ENCODE results near the gene AFF3. TPM values are rescaled to one million over a fixed set of nuclear protein-coding genes. Genes with fewer than 3 reads are reported as not detected.

The AFF3 gene
- total and polyA plus RNA-seq, 2 donors (not counting 3 experiments of a cell fraction or from before 2014, with no cell fraction given): 0.06 to 0.07 TPM

- intact Hi-C loops (cut with micrococcal nuclease): no loop called here
- Histone ChIP-seq H3K4me2 (ENCODE audit: insufficient read depth, low read length) (no peak overlapping the region), H2AFZ (ENCODE audit: low read depth, low read length) (no peak overlapping the region), H3K4me3 (replicated peaks in 1 of 3; ENCODE audit: insufficient read depth in 1 of 3, low read depth in 1 of 3, low read length in 3 of 3) (no peak overlapping the region), H3K36me3 (ENCODE audit: control insufficient read depth in 2 of 2, extremely low read depth in 1 of 2, insufficient read depth in 2 of 2, low read length in 2 of 2) (no peaks in the 10 kb centered on the region), H3K79me2 (ENCODE audit: control insufficient read depth, insufficient read depth, low read length) (no peaks in the 10 kb centered on the region), H3K27ac (ENCODE audit: insufficient read depth, low read depth, low read length) (no peak overlapping the region), H3K4me1 (ENCODE audit: control insufficient read depth, extremely low read depth, insufficient read depth, low read length) (no peaks in the 10 kb centered on the region), H3K27me3 (ENCODE audit: control insufficient read depth in 2 of 2, insufficient read depth in 2 of 2, low read length in 2 of 2) (peaks cover 0 to 3% of the 10 kb centered on the region in 2 experiments), H3K9me3 (replicated peaks; ENCODE audit: control insufficient read depth, insufficient read depth, low read length) (no peaks in the 10 kb centered on the region), H4K20me1 (replicated peaks; ENCODE audit: control insufficient read depth, extremely low read depth, insufficient read depth, low read length) (no peaks in the 10 kb centered on the region), H3K9me1 (replicated peaks; ENCODE audit: control insufficient read depth, extremely low read depth, insufficient read depth, low read length) (no peaks in the 10 kb centered on the region), H3K9ac (replicated peaks; ENCODE audit: extremely low read depth, insufficient read depth, low read length) (no peak overlapping the region)
- FAIRE-seq: no peak
- DNase-seq (ENCODE audit: low read depth, low spot score): no peak
- dilution Hi-C loops (cut with MboI; ENCODE audit: extremely low pct_ligation_motif_present, low sequenced_read_pairs): no loop called here
- CTCF ChIA-PET: no interaction called here
- no TSS peak for BruUV-seq (replicated peaks)
- POLR2A ChIA-PET: no interaction called here
- TF ChIP-seq MAX (IDR thresholded peaks at IDR 0.05; ENCODE audit: insufficient read depth, insufficient read length): no peak
Observed at GRCh38 chr2:99652862-99653261, 489.5 kb downstream of the AFF3 start.

- peaks cover 0 to 3% of the 10 kb centered on the region in 2 experiments for H3K27me3 ChIP-seq (ENCODE audit: control insufficient read depth in 2 of 2, insufficient read depth in 2 of 2, low read length in 2 of 2)
- BruUV-seq (replicated peaks): no TSS peak
- H3K9me1 ChIP-seq (replicated peaks; ENCODE audit: control insufficient read depth, extremely low read depth, insufficient read depth, low read length): no peaks in the 10 kb centered on the region
- H4K20me1 ChIP-seq (replicated peaks; ENCODE audit: control insufficient read depth, extremely low read depth, insufficient read depth, low read length): no peaks in the 10 kb centered on the region
- no peak overlapping the region for H3K4me3 ChIP-seq (replicated peaks in 1 of 3; ENCODE audit: insufficient read depth in 1 of 3, low read depth in 1 of 3, low read length in 3 of 3)
- dilution Hi-C loops (cut with MboI; ENCODE audit: extremely low pct_ligation_motif_present, low sequenced_read_pairs): no loop called here
- no peak overlapping the region for H3K4me2 ChIP-seq (ENCODE audit: insufficient read depth, low read length)
- no peaks in the 10 kb centered on the region for H3K79me2 ChIP-seq (ENCODE audit: control insufficient read depth, insufficient read depth, low read length)
- no peaks in the 10 kb centered on the region for H3K4me1 ChIP-seq (ENCODE audit: control insufficient read depth, extremely low read depth, insufficient read depth, low read length)
- ChIA-PET POLR2A (no interaction called here), CTCF (no interaction called here)
- no peak overlapping the region for H3K27ac ChIP-seq (ENCODE audit: insufficient read depth, low read depth, low read length)
- no peaks in the 10 kb centered on the region for H3K36me3 ChIP-seq (ENCODE audit: control insufficient read depth in 2 of 2, extremely low read depth in 1 of 2, insufficient read depth in 2 of 2, low read length in 2 of 2)
- intact Hi-C loops (cut with micrococcal nuclease): no loop called here
- H2AFZ ChIP-seq (ENCODE audit: low read depth, low read length): no peak overlapping the region
- TF ChIP-seq POLR2A (IDR thresholded peaks at IDR 0.05; ENCODE audit: low read depth, low read length): no peak
- TF ChIP-seq MAX (IDR thresholded peaks at IDR 0.05; ENCODE audit: insufficient read depth, insufficient read length): no peak
- no peak for TF ChIP-seq JUN (IDR thresholded peaks at IDR 0.05; ENCODE audit: borderline replicate concordance, insufficient read depth, insufficient read length, low read depth)
- TF ChIP-seq POLR2AphosphoS5 (IDR thresholded peaks at IDR 0.05; ENCODE audit: insufficient read depth, low read depth, low read length): no peak
- TF ChIP-seq GATA2 (IDR thresholded peaks at IDR 0.05; ENCODE audit: insufficient read depth, insufficient read length, low read depth, low read length): no peak
- TF ChIP-seq EZH2 (IDR thresholded peaks at IDR 0.05; ENCODE audit: borderline replicate concordance, low read depth, low read length, severe bottlenecking): no peak
- TF ChIP-seq FOS (IDR thresholded peaks at IDR 0.05; ENCODE audit: borderline replicate concordance, insufficient read depth, low read length): no peak
- no peak for TF ChIP-seq CTCF (IDR thresholded peaks at IDR 0.05; ENCODE audit: extremely low read depth in 1 of 2, insufficient read depth in 1 of 2, low read depth in 1 of 2, low read length in 2 of 2)
- no peak for TF ChIP-seq MYC (IDR thresholded peaks at IDR 0.05; ENCODE audit: low read depth, low read length)
- H3K9ac ChIP-seq (replicated peaks; ENCODE audit: extremely low read depth, insufficient read depth, low read length): no peak overlapping the region
- no peaks in the 10 kb centered on the region for H3K9me3 ChIP-seq (replicated peaks; ENCODE audit: control insufficient read depth, insufficient read depth, low read length)
- FAIRE-seq (no peak), DNase-seq (ENCODE audit: low read depth, low spot score) (no peak)
Observed at GRCh38 chr2:99651930-99652670, 490.3 kb downstream of the AFF3 start.
